Smooth muscle cell of bladder (primary cell): ENCODE data around the gene PTGER4. TPM values are rescaled to one million over a fixed set of nuclear protein-coding genes. Genes with fewer than 3 reads are reported as not detected.

Source experiments
- total RNA-seq: library from RNA; depleted of rRNA; stranded (reverse); fragments of >200 nt; gene quantifications from 2 replicates; pipeline ENCODE4 v1.2.3, GENCODE V29; 2014

The PTGER4 gene
- 3.4 and 6.4 TPM in 2 replicates for total RNA-seq

GRCh38 chr5:40679913-40680681 lies at the start of gene PTGER4:
Gene PTGER4 (plus strand): TSS chr5:40679915. CDS start chr5:40680994, 1,079 bp downstream.

Other genes with a start within 250 kb of the PTGER4 start
- gene TTC33, start 76.0 kb downstream of the PTGER4 start, total RNA-seq, result 12.9 and 13.5 TPM in 2 replicates
- 120 and 131 TPM in 2 replicates for gene PRKAA1, start 118.5 kb downstream of the PTGER4 start, total RNA-seq
- 3,252 and 3,508 TPM in 2 replicates for gene RPL37, start 155.3 kb downstream of the PTGER4 start, total RNA-seq
- 7.0 and 9.6 TPM in 2 replicates for gene CARD6, start 161.5 kb downstream of the PTGER4 start, total RNA-seq
- 1.1 and 4.0 TPM in 2 replicates for gene C7, start 229.6 kb downstream of the PTGER4 start, total RNA-seq